ENCODE results near the gene HOXA13. TPM values are rescaled to one million over a fixed set of nuclear protein-coding genes. Genes with fewer than 3 reads are reported as not detected.

HOXA13 gene
- total RNA-seq, 1 donor, result 8.0 TPM

DNA sequence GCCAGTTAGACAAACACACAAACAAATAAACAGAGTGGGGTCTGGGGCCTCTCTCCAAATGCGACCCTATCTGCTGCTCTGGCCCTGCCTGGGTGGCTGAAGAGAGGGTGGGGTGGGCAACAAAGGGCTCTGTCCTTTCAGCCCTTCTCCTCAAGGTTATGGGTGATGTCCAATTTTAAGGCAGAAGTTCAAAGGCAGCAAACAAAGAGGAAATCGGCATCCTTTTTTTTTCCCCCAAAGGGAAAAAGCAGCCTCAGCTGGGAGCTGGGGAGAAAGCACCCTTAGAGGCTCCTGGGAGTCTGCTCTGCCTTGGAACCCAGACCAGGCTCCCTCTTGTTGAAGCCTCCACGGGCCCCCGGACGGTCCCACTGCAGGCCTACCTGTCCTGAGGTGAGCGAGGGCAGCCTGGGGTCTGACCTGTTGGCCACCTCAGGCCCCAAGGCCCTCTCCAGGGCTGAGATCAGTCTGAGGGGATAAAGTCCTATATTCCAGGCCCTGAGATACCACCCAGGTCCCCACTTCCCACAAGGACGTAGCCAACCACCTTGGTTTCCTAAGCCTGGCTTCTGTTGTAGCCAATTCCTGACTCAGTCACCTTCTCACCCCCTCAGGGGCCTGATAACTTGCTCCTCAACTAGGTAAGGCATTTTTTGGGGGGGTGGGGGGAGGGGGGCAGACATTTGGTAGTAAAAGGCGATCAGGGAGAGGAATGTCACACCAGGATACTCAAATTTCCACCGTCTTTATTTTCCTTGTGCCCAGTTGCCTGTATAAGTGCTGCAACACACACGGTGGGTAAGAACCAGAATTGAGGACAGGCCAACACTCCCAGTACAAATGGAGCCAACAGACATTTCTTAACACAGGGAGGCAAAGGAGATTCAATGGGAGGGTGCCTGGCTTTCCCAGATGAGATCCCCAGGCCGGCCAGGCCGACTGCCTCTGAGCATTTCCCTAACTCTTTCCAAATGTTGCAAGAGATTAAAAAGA lies 19.2 kb downstream of the HOXA13 start:
- Histone ChIP-seq H3K79me2 (ENCODE audit: insufficient read depth, low read length) (peaks cover 96% of the 10 kb centered on the region), H4K20me1 (ENCODE audit: insufficient read depth, low read length) (no peaks in the 10 kb centered on the region), H3K4me3 (ENCODE audit: insufficient read depth, low read length) (peak overlapping the region; percentile 75), H3K4me1 (ENCODE audit: insufficient read depth, low read length) (peaks cover 57% of the 10 kb centered on the region), H2AFZ (ENCODE audit: low read length) (peak overlapping the region; percentile 75), H3K27ac (ENCODE audit: low read depth, low read length) (peak overlapping the region; percentile 76), H3K4me2 (ENCODE audit: insufficient read depth, low read length) (peak overlapping the region; percentile 99), H3K27me3 (ENCODE audit: insufficient read depth, low read length) (no peaks in the 10 kb centered on the region), H3K36me3 (ENCODE audit: insufficient read depth, low read length) (peaks cover 8% of the 10 kb centered on the region), H3K9me3 (ENCODE audit: low read depth, low read length) (no peaks in the 10 kb centered on the region)
- peak; percentile 86 for DNase-seq (ENCODE audit: insufficient read length, low spot score, missing footprints)
- TF ChIP-seq, protein P1, sequence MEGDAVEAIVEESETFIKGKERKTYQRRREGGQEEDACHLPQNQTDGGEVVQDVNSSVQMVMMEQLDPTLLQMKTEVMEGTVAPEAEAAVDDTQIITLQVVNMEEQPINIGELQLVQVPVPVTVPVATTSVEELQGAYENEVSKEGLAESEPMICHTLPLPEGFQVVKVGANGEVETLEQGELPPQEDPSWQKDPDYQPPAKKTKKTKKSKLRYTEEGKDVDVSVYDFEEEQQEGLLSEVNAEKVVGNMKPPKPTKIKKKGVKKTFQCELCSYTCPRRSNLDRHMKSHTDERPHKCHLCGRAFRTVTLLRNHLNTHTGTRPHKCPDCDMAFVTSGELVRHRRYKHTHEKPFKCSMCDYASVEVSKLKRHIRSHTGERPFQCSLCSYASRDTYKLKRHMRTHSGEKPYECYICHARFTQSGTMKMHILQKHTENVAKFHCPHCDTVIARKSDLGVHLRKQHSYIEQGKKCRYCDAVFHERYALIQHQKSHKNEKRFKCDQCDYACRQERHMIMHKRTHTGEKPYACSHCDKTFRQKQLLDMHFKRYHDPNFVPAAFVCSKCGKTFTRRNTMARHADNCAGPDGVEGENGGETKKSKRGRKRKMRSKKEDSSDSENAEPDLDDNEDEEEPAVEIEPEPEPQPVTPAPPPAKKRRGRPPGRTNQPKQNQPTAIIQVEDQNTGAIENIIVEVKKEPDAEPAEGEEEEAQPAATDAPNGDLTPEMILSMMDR (IDR thresholded peaks at IDR 0.05; ENCODE audit: extremely low read depth, low read depth, low read length), result no peak

DNA sequence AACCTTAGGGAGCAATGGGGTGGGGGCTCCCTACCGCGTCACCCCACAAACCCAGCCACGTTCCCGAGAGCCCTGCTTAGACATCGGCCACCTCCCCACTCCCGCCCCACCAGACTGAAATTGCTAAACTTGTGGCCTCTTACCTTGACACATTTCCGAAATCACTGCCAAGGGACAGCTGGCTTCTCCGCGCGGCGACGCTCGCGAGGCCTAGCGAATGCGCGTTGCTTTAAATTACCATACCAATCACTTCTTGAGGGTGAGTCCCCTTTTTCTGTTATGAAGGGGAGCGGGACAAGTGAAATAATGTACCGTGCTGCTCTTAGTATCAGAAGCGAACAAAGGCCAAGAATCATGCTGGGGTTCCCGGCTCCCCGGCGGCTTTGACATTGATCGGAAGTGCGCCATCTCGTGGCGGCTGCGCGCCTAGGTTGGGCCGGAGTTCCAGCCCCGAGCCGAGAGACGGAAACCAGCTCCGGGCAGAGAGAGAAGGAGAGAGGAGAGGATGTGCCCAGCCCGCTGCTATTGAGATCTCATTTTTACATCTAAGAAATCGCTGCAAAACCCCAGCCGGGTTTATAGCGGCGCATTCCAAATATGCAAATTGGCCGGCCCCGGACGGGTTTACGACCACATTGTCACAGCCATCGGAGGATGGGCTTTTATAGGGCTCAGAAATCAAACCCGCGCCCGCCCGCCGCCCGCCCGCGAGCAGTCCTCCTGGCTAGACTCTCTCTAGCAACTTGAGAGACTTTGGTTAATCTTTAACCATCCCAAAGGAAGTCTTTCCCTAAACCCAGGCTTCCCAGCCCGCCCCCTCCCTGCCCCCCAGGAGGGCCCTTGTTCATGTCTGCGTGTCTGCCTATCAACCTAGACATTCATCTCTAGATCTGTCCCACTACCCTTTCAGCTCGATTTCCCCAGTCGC lies 20.1 kb downstream of the HOXA13 start:
- peak overlapping the region; percentile 76 for H3K27ac ChIP-seq (ENCODE audit: low read depth, low read length)
- H3K4me3 ChIP-seq (ENCODE audit: insufficient read depth, low read length), result peak overlapping the region; percentile 75
- peak overlapping the region; percentile 75 for H2AFZ ChIP-seq (ENCODE audit: low read length)
- peak overlapping the region; percentile 99 for H3K4me2 ChIP-seq (ENCODE audit: insufficient read depth, low read length)
- H3K79me2 ChIP-seq (ENCODE audit: insufficient read depth, low read length), result peaks cover 98% of the 10 kb centered on the region
- no peaks in the 10 kb centered on the region for H3K9me3 ChIP-seq (ENCODE audit: low read depth, low read length)
- peak; percentile 96 for DNase-seq (ENCODE audit: insufficient read length, low spot score, missing footprints)
- TF ChIP-seq, protein P1 (IDR thresholded peaks at IDR 0.05; ENCODE audit: extremely low read depth, low read depth, low read length), result peak; percentile 85
- peaks cover 8% of the 10 kb centered on the region for H3K36me3 ChIP-seq (ENCODE audit: insufficient read depth, low read length)
- no peaks in the 10 kb centered on the region for H3K27me3 ChIP-seq (ENCODE audit: insufficient read depth, low read length)
- no peaks in the 10 kb centered on the region for H4K20me1 ChIP-seq (ENCODE audit: insufficient read depth, low read length)
- peaks cover 67% of the 10 kb centered on the region for H3K4me1 ChIP-seq (ENCODE audit: insufficient read depth, low read length)

DNA sequence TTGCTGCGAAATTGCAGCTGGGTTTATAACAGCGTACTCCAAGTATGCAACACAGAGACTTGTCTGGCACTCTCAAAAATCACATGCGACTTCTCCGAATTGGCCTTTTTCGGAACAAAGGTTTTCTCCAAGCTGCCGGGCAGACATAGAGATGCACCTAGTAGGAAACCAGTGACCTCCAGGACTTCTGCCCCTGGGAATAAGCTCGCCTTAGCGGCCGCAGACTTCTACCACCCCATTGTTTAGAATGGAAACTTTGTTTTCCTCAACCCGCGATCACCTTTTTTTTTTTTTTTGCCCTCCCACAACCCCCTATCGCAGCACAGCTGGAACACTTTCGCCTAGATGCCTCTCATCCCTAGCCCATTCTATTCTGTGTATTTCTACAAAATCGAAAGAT lies 20.9 kb downstream of the HOXA13 start:
- DNase-seq (ENCODE audit: insufficient read length, low spot score, missing footprints), result peak; percentile 88
- H3K27me3 ChIP-seq (ENCODE audit: insufficient read depth, low read length), result no peaks in the 10 kb centered on the region
- no peak overlapping the region for H2AFZ ChIP-seq (ENCODE audit: low read length)
- H3K4me1 ChIP-seq (ENCODE audit: insufficient read depth, low read length), result peaks cover 71% of the 10 kb centered on the region
- no peaks in the 10 kb centered on the region for H4K20me1 ChIP-seq (ENCODE audit: insufficient read depth, low read length)
- H3K4me3 ChIP-seq (ENCODE audit: insufficient read depth, low read length), result peak overlapping the region; percentile 75
- peaks cover 98% of the 10 kb centered on the region for H3K79me2 ChIP-seq (ENCODE audit: insufficient read depth, low read length)
- no peaks in the 10 kb centered on the region for H3K9me3 ChIP-seq (ENCODE audit: low read depth, low read length)
- TF ChIP-seq, protein P1 (IDR thresholded peaks at IDR 0.05; ENCODE audit: extremely low read depth, low read depth, low read length), result no peak
- peaks cover 8% of the 10 kb centered on the region for H3K36me3 ChIP-seq (ENCODE audit: insufficient read depth, low read length)
- H3K4me2 ChIP-seq (ENCODE audit: insufficient read depth, low read length), result peak overlapping the region; percentile 99
- H3K27ac ChIP-seq (ENCODE audit: low read depth, low read length), result peak overlapping the region; percentile 76

All from osteoblast (primary cell).